OCI-LY1 (cell line): ENCODE results near the gene ZNF827.

Source experiments
- CTCF ChIP-seq: fragments of 200-600 bp; sonication (generic), shearing (Covaris generic); IDR thresholded peaks from 2 replicates; pipeline ENCODE4 v1.5.1; 2017; ENCODE audit warnings: mild to moderate bottlenecking, antibody characterized with exemption, low read length, moderate library complexity, mixed read lengths
- EZH2 ChIP-seq: fragments of 200-600 bp; sonication (generic), shearing (Covaris generic); IDR thresholded peaks from 2 replicates; pipeline ENCODE4 v1.8.0; 2017; ENCODE audit warnings: borderline replicate concordance, mixed run types, mild to moderate bottlenecking, antibody characterized with exemption, low read length, moderate library complexity, mixed read lengths

GRCh38 chr4:145823743-145824142 lies 114.9 kb downstream of the ZNF827 start:
- TF ChIP-seq EZH2 (no peak), CTCF (no peak)
